HEK293 (cell line): ENCODE measurements around the gene LY6G6F.

Experiments
- CTCF ChIA-PET: fragments of 350-600 bp; formaldehyde crosslinking; extraction: SDS; loops from one replicate; lab custom pipeline; 2021; ENCODE audit warnings: antibody characterized with exemption; lab: Yijun Ruan, JAX
- POLR2A ChIA-PET: fragments of 300-600 bp; formaldehyde crosslinking; extraction: SDS; loops from one replicate; lab custom pipeline; 2020; ENCODE audit warnings: antibody characterized with exemption, inconsistent platforms; lab: Yijun Ruan, JAX
- H3K27ac ChIP-seq: fragments of 200-500 bp; sonication (Bioruptor generic); 2 replicates; pipeline ENCODE4 v1.5.1; 2014; ENCODE audit warnings: low read depth, low read length, control low read depth, inconsistent platforms; ENCODE audit errors: extremely low read depth
- H3K36me3 ChIP-seq, 2 experiments: fragments of 200-500 bp in 1 of 2; sonication (Bioruptor generic) in 1 of 2; 1 replicate in 1 of 2; 2 replicates in 1 of 2; pipeline ENCODE4 v1.5.1; 2014 to 2017; ENCODE audit warnings: inconsistent platforms in 2 of 2, low read length in 2 of 2; ENCODE audit not compliant: control insufficient read depth in 2 of 2, insufficient read depth in 1 of 2
- H3K4me1 ChIP-seq: fragments of 200-500 bp; sonication (Bioruptor generic); 2 replicates; pipeline ENCODE4 v1.5.1; 2014; ENCODE audit warnings: mild to moderate bottlenecking, low read length, inconsistent platforms; ENCODE audit not compliant: control insufficient read depth, insufficient read depth
- H3K4me3 ChIP-seq: 2 replicates; pipeline ENCODE4 v1.5.1; 2011; ENCODE audit warnings: low read depth, mild to moderate bottlenecking, control low read depth, low read length, moderate library complexity
- H3K9me3 ChIP-seq: fragments of 200-500 bp; sonication (Bioruptor generic); 2 replicates; pipeline ENCODE4 v1.5.1; 2014; ENCODE audit warnings: low read depth, low read length, inconsistent platforms; ENCODE audit not compliant: control insufficient read depth, insufficient read depth
- INSM2 ChIP-seq: fragments of 450-650 bp; formaldehyde crosslinking; IDR thresholded peaks from 2 replicates; pipeline ENCODE4 v1.5.1; 2016; ENCODE audit warnings: missing biosample characterization, missing genetic modification characterization
- PRDM1 ChIP-seq: fragments of 450-650 bp; formaldehyde crosslinking; IDR thresholded peaks from 2 replicates; pipeline ENCODE4; 2016; ENCODE audit warnings: missing biosample characterization, missing genetic modification characterization
- PRDM10 ChIP-seq: fragments of 450-650 bp; formaldehyde crosslinking; IDR thresholded peaks from 2 replicates; pipeline ENCODE4 v1.5.1; 2016; ENCODE audit warnings: missing biosample characterization, missing genetic modification characterization
- REST ChIP-seq: fragments of 450-650 bp; formaldehyde crosslinking; IDR thresholded peaks from 2 replicates; pipeline ENCODE4 v1.5.1; 2016; ENCODE audit warnings: missing biosample characterization, missing genetic modification characterization
- ZBTB44 ChIP-seq: fragments of 450-650 bp; IDR thresholded peaks from 2 replicates; pipeline ENCODE4 v1.5.1; 2018; ENCODE audit warnings: missing biosample characterization, mild to moderate bottlenecking, missing genetic modification characterization
- ZNF501 ChIP-seq: fragments of 450-650 bp; formaldehyde crosslinking; IDR thresholded peaks from 2 replicates; pipeline ENCODE4 v1.5.1; 2016; ENCODE audit warnings: missing biosample characterization, missing genetic modification characterization
- ZNF521 ChIP-seq: fragments of 450-650 bp; formaldehyde crosslinking; IDR thresholded peaks from 2 replicates; pipeline ENCODE4 v1.5.1; 2017; ENCODE audit warnings: missing biosample characterization, mild to moderate bottlenecking, missing genetic modification characterization
- ZNF571 ChIP-seq: fragments of 450-650 bp; formaldehyde crosslinking; IDR thresholded peaks from 2 replicates; pipeline ENCODE4 v1.5.0; 2017; ENCODE audit warnings: missing biosample characterization, missing genetic modification characterization
- ZNF626 ChIP-seq: fragments of 450-650 bp; sonication (Bioruptor Pico); formaldehyde crosslinking; IDR thresholded peaks from 2 replicates; pipeline ENCODE4 v1.5.1; 2018; ENCODE audit warnings: missing biosample characterization, missing genetic modification characterization, inconsistent platforms
- ZNF639 ChIP-seq: fragments of 450-650 bp; formaldehyde crosslinking; IDR thresholded peaks from 2 replicates; pipeline ENCODE4 v1.5.1; 2016; ENCODE audit warnings: missing biosample characterization, missing genetic modification characterization
- ZNF660 ChIP-seq: fragments of 450-650 bp; IDR thresholded peaks from 2 replicates; pipeline ENCODE4 v1.5.1; 2018; ENCODE audit warnings: missing biosample characterization, mild to moderate bottlenecking, missing genetic modification characterization
- ZSCAN4 ChIP-seq: fragments of 450-650 bp; formaldehyde crosslinking; IDR thresholded peaks from 2 replicates; pipeline ENCODE4 v1.5.1; 2017; ENCODE audit warnings: missing biosample characterization, missing genetic modification characterization
- TF ChIP-seq, protein P1 (sequence below): fragments of 450-650 bp; IDR thresholded peaks from 2 replicates; pipeline ENCODE4 v1.5.1; 2018; ENCODE audit warnings: missing biosample characterization, missing genetic modification characterization

The LY6G6F gene

DNA sequence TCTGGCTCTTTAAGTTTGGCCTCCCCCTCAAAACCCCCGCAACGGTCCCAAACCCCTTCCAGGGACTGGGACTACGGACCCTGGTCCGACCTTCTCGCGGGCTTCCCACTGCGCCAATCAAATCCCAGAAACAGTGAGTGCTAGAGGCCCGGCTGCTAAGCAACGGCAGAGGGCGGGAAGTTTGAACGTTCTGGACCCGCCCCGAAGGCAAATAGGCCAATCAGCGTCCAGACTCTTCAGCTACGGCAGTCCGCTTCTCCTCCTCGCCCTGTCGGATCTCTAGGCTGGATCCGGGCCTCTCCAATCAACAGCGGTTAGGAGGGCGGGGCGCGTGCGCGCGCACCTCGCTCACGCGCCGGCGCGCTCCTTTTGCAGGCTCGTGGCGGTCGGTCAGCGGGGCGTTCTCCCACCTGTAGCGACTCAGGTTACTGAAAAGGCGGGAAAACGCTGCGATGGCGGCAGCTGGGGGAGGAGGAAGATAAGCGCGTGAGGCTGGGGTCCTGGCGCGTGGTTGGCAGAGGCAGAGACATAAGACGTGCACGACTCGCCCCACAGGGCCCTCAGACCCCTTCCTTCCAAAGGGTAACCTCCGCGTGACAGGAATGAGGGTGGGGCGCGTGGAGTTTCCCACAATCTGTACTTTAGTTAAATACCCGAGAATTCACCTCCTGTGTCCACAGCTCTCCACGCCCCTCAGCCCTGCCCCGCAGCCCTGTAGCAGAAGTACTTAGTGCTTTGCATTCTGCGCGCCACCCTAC is 33.2 kb downstream of the LY6G6F start, which contains the start of gene MSH5 (continued):
- peak; percentile 66; the same call in 1 of the 2 replicates for TF ChIP-seq INSM2 (tag by site-specific recombination)

DNA sequence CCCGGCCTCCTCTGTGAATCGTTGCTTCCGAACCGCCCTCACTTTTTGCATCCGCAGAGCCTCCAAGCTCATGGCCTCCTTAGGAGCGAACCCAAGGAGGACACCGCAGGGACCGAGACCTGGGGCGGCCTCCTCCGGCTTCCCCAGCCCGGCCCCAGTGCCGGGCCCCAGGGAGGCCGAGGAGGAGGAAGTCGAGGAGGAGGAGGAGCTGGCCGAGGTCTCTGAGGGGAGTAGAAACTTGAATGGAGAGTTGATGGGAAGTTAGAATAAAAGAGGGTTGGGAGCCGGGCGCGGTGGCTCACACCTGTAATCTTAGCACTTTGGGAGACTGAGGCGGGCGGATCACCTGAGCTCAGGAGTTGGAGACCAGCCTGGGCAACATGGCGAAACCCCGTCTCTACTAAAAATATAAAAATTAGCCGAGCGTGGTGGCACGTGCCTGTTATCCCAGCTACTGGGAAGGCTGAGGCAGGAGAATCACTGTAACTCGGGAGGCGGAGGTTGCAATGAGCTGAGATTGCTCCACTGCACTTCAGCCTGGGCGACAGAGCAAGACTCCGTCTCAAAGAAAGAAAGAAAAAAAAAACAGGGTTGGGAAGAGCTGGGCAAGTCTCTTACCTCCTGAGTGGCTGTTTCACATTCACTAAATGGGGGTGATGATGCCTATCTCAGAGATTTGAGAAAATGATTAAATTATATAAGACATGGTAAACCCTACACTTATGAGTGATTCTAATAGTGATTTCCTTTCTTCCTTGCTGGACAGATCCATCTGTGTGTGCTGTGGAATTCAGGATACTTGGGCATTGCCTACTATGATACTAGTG is 33.9 kb downstream of the LY6G6F start:
- Histone ChIP-seq H3K4me3 (peak overlapping the region; percentile 61), H3K36me3 (peaks cover 11 to 42% of the 10 kb centered on the region in 2 experiments; a peak in 2 of 3 replicates), H3K27ac (peak overlapping the region; percentile 87), H3K4me1 (peaks cover 28% of the 10 kb centered on the region), H3K9me3 (no peaks in the 10 kb centered on the region)
- TF ChIP-seq ZNF501 (0 out of 2 replicates have a peak, but pooled peaks have one; percentile 3), ZNF639 (no peak), ZNF521 (no peak), PRDM1 (tag by site-specific recombination) (no peak), ZNF626 (no peak), PRDM10 (tag by site-specific recombination) (peak; percentile 10; the same call in 1 of the 2 replicates), ZBTB44 (no peak), ZNF571 (tag by site-specific recombination) (no peak), REST (peak; percentile 45; the same call in 1 of the 2 replicates), ZSCAN4 (tag by site-specific recombination) (0 out of 2 replicates have a peak, but pooled peaks have one; percentile 4), ZNF660 (tag by site-specific recombination) (0 out of 2 replicates have a peak, but pooled peaks have one; percentile 5)
- TF ChIP-seq, protein P1, sequence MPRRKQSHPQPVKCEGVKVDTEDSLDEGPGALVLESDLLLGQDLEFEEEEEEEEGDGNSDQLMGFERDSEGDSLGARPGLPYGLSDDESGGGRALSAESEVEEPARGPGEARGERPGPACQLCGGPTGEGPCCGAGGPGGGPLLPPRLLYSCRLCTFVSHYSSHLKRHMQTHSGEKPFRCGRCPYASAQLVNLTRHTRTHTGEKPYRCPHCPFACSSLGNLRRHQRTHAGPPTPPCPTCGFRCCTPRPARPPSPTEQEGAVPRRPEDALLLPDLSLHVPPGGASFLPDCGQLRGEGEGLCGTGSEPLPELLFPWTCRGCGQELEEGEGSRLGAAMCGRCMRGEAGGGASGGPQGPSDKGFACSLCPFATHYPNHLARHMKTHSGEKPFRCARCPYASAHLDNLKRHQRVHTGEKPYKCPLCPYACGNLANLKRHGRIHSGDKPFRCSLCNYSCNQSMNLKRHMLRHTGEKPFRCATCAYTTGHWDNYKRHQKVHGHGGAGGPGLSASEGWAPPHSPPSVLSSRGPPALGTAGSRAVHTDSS (tag by site-specific recombination), result peak; percentile 24; the same call in 1 of the 2 replicates
- ChIA-PET CTCF (interaction anchor here (0.6 to 4.7 kb wide), 11 partner anchors 10 to 707 kb away, joined by 3 to 39 read pairs (median 3); partner anchors contain the start of gene LY6G5C), POLR2A (interaction anchor here (0.6 to 6.8 kb wide), 16 partner anchors 12 to 205 kb away, joined by 3 to 102 read pairs (median 8); partner anchors contain the start of genes ABHD16A, BAG6, C6orf47 and CSNK2B)
